ENCODE data around the gene PAPSS2.
"Not testable (repeated sequence)": the region's sequence is repeated elsewhere in the genome, so short reads cannot be mapped to it uniquely, and the experiment has no call there.

The PAPSS2 gene

GRCh38 chr10:87739703-87740102 is 80.0 kb downstream of the PAPSS2 start:
- TF ChIP-seq CTCF (IDR thresholded peaks at IDR 0.05; ENCODE audit: extremely low read depth, insufficient read depth, missing control alignments), result no peak
- no peak for DNase-seq (ENCODE audit: low spot score)
- in situ Hi-C loops (cut with MboI; ENCODE audit: low pct_unique_long_range_greater_than_20kb, low sequenced_read_pairs, unreplicated experiment), result loop anchor here (10.0 kb wide), 1 partner anchor 205 kb away; no protein-coding TSS in a partner anchor

GRCh38 chr10:87740254-87740655 is 80.6 kb downstream of the PAPSS2 start:
- TF ChIP-seq CTCF (IDR thresholded peaks at IDR 0.05; ENCODE audit: extremely low read depth, insufficient read depth, missing control alignments), result no peak
- no peak for DNase-seq (ENCODE audit: low spot score)
- in situ Hi-C loops (cut with MboI; ENCODE audit: low pct_unique_long_range_greater_than_20kb, low sequenced_read_pairs, unreplicated experiment), result no loop called here

- DNase-seq (ENCODE audit: low spot score); in situ Hi-C loops (cut with MboI; ENCODE audit: low pct_unique_long_range_greater_than_20kb, low sequenced_read_pairs, unreplicated experiment): not testable (repeated sequence)
Measured at GRCh38 chr10:87742992-87743610, 83.4 kb downstream of the PAPSS2 start.

GRCh38 chr10:87744606-87745005 is 84.9 kb downstream of the PAPSS2 start:
- TF ChIP-seq CTCF (IDR thresholded peaks at IDR 0.05; ENCODE audit: extremely low read depth, insufficient read depth, missing control alignments), result no peak
- in situ Hi-C loops (cut with MboI; ENCODE audit: low pct_unique_long_range_greater_than_20kb, low sequenced_read_pairs, unreplicated experiment), result no loop called here
- no peak for DNase-seq (ENCODE audit: low spot score)

- TF ChIP-seq CTCF (IDR thresholded peaks at IDR 0.05; ENCODE audit: extremely low read depth, insufficient read depth, missing control alignments), result no peak
- DNase-seq (ENCODE audit: low spot score), result no peak
- in situ Hi-C loops (cut with MboI; ENCODE audit: low pct_unique_long_range_greater_than_20kb, low sequenced_read_pairs, unreplicated experiment), result no loop called here
Measured at GRCh38 chr10:87746911-87747310, 87.2 kb downstream of the PAPSS2 start.

GRCh38 chr10:87748244-87748643 is 88.6 kb downstream of the PAPSS2 start:
- in situ Hi-C loops (cut with MboI; ENCODE audit: low pct_unique_long_range_greater_than_20kb, low sequenced_read_pairs, unreplicated experiment); DNase-seq (ENCODE audit: low spot score): not testable (repeated sequence)

GRCh38 chr10:87750001-87750671 is 90.5 kb downstream of the PAPSS2 start:
- in situ Hi-C loops (cut with MboI; ENCODE audit: low pct_unique_long_range_greater_than_20kb, low sequenced_read_pairs, unreplicated experiment), result no loop called here
- no peak for TF ChIP-seq CTCF (IDR thresholded peaks at IDR 0.05; ENCODE audit: extremely low read depth, insufficient read depth, missing control alignments)
- no peak for DNase-seq (ENCODE audit: low spot score)

Data from GM13977 (cell line).